Limb (tissue), 2 donors: ENCODE results near the gene SPACA7.

ENCODE experiments used
- DNase-seq, 2 donors: peaks; one replicate each; pipeline ENCODE4 v3.0.0-alpha.2; 2016; ENCODE audit errors: extremely low spot score in 2 of 2

SPACA7 gene

GRCh38 chr13:112447306-112447705 is 71.2 kb downstream of the SPACA7 start:
- DNase-seq, result no peak

- peak in 1 of 2 donors; percentile 20 for DNase-seq
Observed at GRCh38 chr13:112447761-112448603, 71.8 kb downstream of the SPACA7 start.

- DNase-seq, result no peak
Observed at GRCh38 chr13:112448621-112449544, 72.7 kb downstream of the SPACA7 start.

- DNase-seq, result no peak
Observed at GRCh38 chr13:112449545-112449930, 73.4 kb downstream of the SPACA7 start.

GRCh38 chr13:112450118-112450903 is 74.2 kb downstream of the SPACA7 start:
- no peak for DNase-seq

- no peak for DNase-seq
Observed at GRCh38 chr13:112450904-112451240, 74.7 kb downstream of the SPACA7 start.

- DNase-seq, result peak in 1 of 2 donors; percentile 29
Observed at GRCh38 chr13:112451512-112452379, 75.6 kb downstream of the SPACA7 start.

GRCh38 chr13:112452380-112453206 is 76.4 kb downstream of the SPACA7 start:
- DNase-seq, result no peak

GRCh38 chr13:112453207-112453829 is 77.2 kb downstream of the SPACA7 start:
- DNase-seq, result no peak

GRCh38 chr13:112453874-112454647 is 77.9 kb downstream of the SPACA7 start:
- no peak for DNase-seq

GRCh38 chr13:112454648-112455334 is 78.6 kb downstream of the SPACA7 start:
- DNase-seq, result no peak

GRCh38 chr13:112455476-112456059 is 79.4 kb downstream of the SPACA7 start:
- DNase-seq, result no peak

- DNase-seq, result no peak
Observed at GRCh38 chr13:112456138-112457056, 80.2 kb downstream of the SPACA7 start.

- DNase-seq, result no peak
Observed at GRCh38 chr13:112457081-112457480, 80.9 kb downstream of the SPACA7 start.

GRCh38 chr13:112457485-112457884 is 81.3 kb downstream of the SPACA7 start:
- DNase-seq, result no peak

GRCh38 chr13:112462408-112462807 is 86.3 kb downstream of the SPACA7 start:
- no peak for DNase-seq
